SU-DHL-6 (cell line): ENCODE results near the gene GRIK4.

Source experiments
- H2AFZ ChIP-seq: fragments of 200-600 bp; sonication (generic); 2 replicates; pipeline ENCODE4 v1.6.1; 2014; ENCODE audit warnings: low read depth, mild to moderate bottlenecking, moderate library complexity, mixed read lengths, antibody characterized with exemption, low read length; ENCODE audit not compliant: severe bottlenecking
- H3F3A ChIP-seq: fragments of 200-600 bp; shearing (Covaris generic); 2 replicates; pipeline ENCODE4 v1.6.0; 2016; ENCODE audit warnings: antibody characterized with exemption, mild to moderate bottlenecking; ENCODE audit not compliant: insufficient read depth
- H3K27ac ChIP-seq: fragments of 200-600 bp; sonication (generic); 2 replicates; pipeline ENCODE4 v1.5.1; 2016; ENCODE audit warnings: low read depth, mild to moderate bottlenecking, low read length, moderate library complexity, mixed read lengths
- H3K27me3 ChIP-seq: fragments of 200-600 bp; sonication (generic), shearing (Covaris generic); 2 replicates; pipeline ENCODE4 v1.6.0; 2014; ENCODE audit warnings: mild to moderate bottlenecking, low read length
- H3K36me3 ChIP-seq: fragments of 200-600 bp; sonication (generic); 2 replicates; pipeline ENCODE4 v1.6.1; 2014; ENCODE audit warnings: mild to moderate bottlenecking, low read length, mixed read lengths
- H3K4me2 ChIP-seq: fragments of 300-600, 200-600 bp; shearing (Covaris generic), sonication (generic); 2 replicates; pipeline ENCODE4 v1.6.0; 2014; ENCODE audit warnings: low read length, low read depth, mild to moderate bottlenecking; ENCODE audit not compliant: poor library complexity, severe bottlenecking
- H3K4me3 ChIP-seq: fragments of 200-600 bp; sonication (generic); 2 replicates; pipeline ENCODE4 v1.5.1; 2014; ENCODE audit warnings: antibody characterized with exemption, low read length, mild to moderate bottlenecking, mixed read lengths; ENCODE audit not compliant: insufficient read depth, poor library complexity, severe bottlenecking
- H3K79me2 ChIP-seq: fragments of 200-600 bp; sonication (generic); 2 replicates; pipeline ENCODE4 v1.6.1; 2014; ENCODE audit warnings: mild to moderate bottlenecking, low read length, moderate library complexity; ENCODE audit not compliant: insufficient read depth
- H3K9ac ChIP-seq: fragments of 200-600 bp; sonication (generic); 2 replicates; pipeline ENCODE4 v1.7.0; 2014; ENCODE audit warnings: mild to moderate bottlenecking, low read length
- H3K9me2 ChIP-seq: fragments of 200-600 bp; sonication (generic); replicated peaks from 2 replicates; pipeline ENCODE4 v1.6.1; 2014; ENCODE audit warnings: low read length; ENCODE audit not compliant: insufficient read depth
- H3K9me3 ChIP-seq: fragments of 200-600 bp; sonication (generic); 2 replicates; pipeline ENCODE4 v1.6.1; 2014; ENCODE audit warnings: low read length, mixed read lengths; ENCODE audit not compliant: insufficient read depth
- H4K20me1 ChIP-seq: fragments of 200-600 bp; sonication (generic); 2 replicates; pipeline ENCODE4 v1.6.1; 2014; ENCODE audit warnings: low read depth, mild to moderate bottlenecking, antibody characterized with exemption, low read length, moderate library complexity, mixed read lengths
- CTCF ChIP-seq: fragments of 200-600 bp; sonication (generic); IDR thresholded peaks from one replicate; pipeline ENCODE4 v1.5.1; 2017; ENCODE audit warnings: antibody characterized with exemption, mild to moderate bottlenecking, low read length, moderate library complexity; ENCODE audit not compliant: insufficient read depth, poor library complexity, severe bottlenecking
- EZH2phosphoT487 ChIP-seq: fragments of 200-600 bp; sonication (generic), shearing (Covaris generic); conservative IDR thresholded peaks from 2 replicates; pipeline ENCODE4 v1.6.1; 2018; ENCODE audit warnings: mild to moderate bottlenecking, antibody characterized with exemption, low read length, moderate library complexity, mixed read lengths

GRIK4 gene

GRCh38 chr11:120964857-120965256, 453.3 kb downstream of the GRIK4 start:
- no peaks in the 10 kb centered on the region for H3K79me2 ChIP-seq
- H3K9ac ChIP-seq, result no peak overlapping the region
- H3K36me3 ChIP-seq, result no peaks in the 10 kb centered on the region
- H4K20me1 ChIP-seq, result no peaks in the 10 kb centered on the region
- H3K27me3 ChIP-seq, result no peaks in the 10 kb centered on the region; the same call in 1 of the 2 replicates
- H3K4me3 ChIP-seq, result no peak overlapping the region
- no peak overlapping the region for H2AFZ ChIP-seq
- H3K9me2 ChIP-seq, result no peaks in the 10 kb centered on the region
- H3F3A ChIP-seq, result no peaks in the 10 kb centered on the region
- TF ChIP-seq EZH2phosphoT487, result no peak
- TF ChIP-seq CTCF, result no peak
- H3K27ac ChIP-seq, result no peak overlapping the region
- H3K4me2 ChIP-seq, result no peak overlapping the region
- H3K9me3 ChIP-seq, result no peaks in the 10 kb centered on the region

- Histone ChIP-seq H3K9ac (no peak overlapping the region), H2AFZ (no peak overlapping the region), H3K36me3 (no peaks in the 10 kb centered on the region), H3K27me3 (no peaks in the 10 kb centered on the region; the same call in 1 of the 2 replicates), H4K20me1 (no peaks in the 10 kb centered on the region), H3K9me3 (no peaks in the 10 kb centered on the region), H3F3A (no peaks in the 10 kb centered on the region), H3K79me2 (no peaks in the 10 kb centered on the region), H3K4me3 (no peak overlapping the region), H3K27ac (no peak overlapping the region), H3K9me2 (no peaks in the 10 kb centered on the region), H3K4me2 (no peak overlapping the region)
- TF ChIP-seq EZH2phosphoT487 (no peak), CTCF (no peak)
These were observed 455.3 kb downstream of the GRIK4 start for GRCh38 chr11:120966840-120967239.

- Histone ChIP-seq H4K20me1 (no peaks in the 10 kb centered on the region), H3K9me3 (no peaks in the 10 kb centered on the region), H2AFZ (no peak overlapping the region), H3K4me3 (no peak overlapping the region), H3F3A (no peaks in the 10 kb centered on the region), H3K4me2 (no peak overlapping the region), H3K36me3 (no peaks in the 10 kb centered on the region), H3K9me2 (no peaks in the 10 kb centered on the region), H3K9ac (no peak overlapping the region), H3K79me2 (no peaks in the 10 kb centered on the region), H3K27ac (no peak overlapping the region), H3K27me3 (no peaks in the 10 kb centered on the region; the same call in 1 of the 2 replicates)
- TF ChIP-seq CTCF (no peak), EZH2phosphoT487 (no peak)
These were observed 458.4 kb downstream of the GRIK4 start for GRCh38 chr11:120969993-120970392.
